GM18868 (cell line): Measurements from ENCODE around the gene ANAPC10.

Source experiments
- ATAC-seq: cut with Tn5 transposase; IDR thresholded peaks from one replicate; pipeline ENCODE4 v1.9.1; 2021; ENCODE audit warnings: mild to moderate bottlenecking, moderate library complexity; ENCODE audit not compliant: unreplicated experiment

ANAPC10 gene

GRCh38 chr4:145075742-145076468 is 22.1 kb downstream of the ANAPC10 start:
- peak; percentile 64 for ATAC-seq

- ATAC-seq = no peak
These were observed 26.4 kb downstream of the ANAPC10 start for GRCh38 chr4:145071560-145071959.

- no peak for ATAC-seq
These were observed 28.6 kb downstream of the ANAPC10 start for GRCh38 chr4:145069361-145069760.

- no peak for ATAC-seq
These were observed 31.9 kb downstream of the ANAPC10 start for GRCh38 chr4:145066063-145066501.

GRCh38 chr4:145061318-145061920 is 36.6 kb downstream of the ANAPC10 start:
- peak; percentile 69 for ATAC-seq

- no peak for ATAC-seq
These were observed 39.7 kb downstream of the ANAPC10 start for GRCh38 chr4:145058256-145058655.

GRCh38 chr4:145056325-145057130 is 41.5 kb downstream of the ANAPC10 start:
- ATAC-seq = no peak

GRCh38 chr4:145055533-145056257 is 42.3 kb downstream of the ANAPC10 start:
- no peak for ATAC-seq

- ATAC-seq = no peak
These were observed 48.8 kb downstream of the ANAPC10 start for GRCh38 chr4:145049241-145049640.

- no peak for ATAC-seq
These were observed 49.2 kb downstream of the ANAPC10 start for GRCh38 chr4:145048817-145049216.

- peak; percentile 86 for ATAC-seq
These were observed 50.8 kb downstream of the ANAPC10 start for GRCh38 chr4:145047151-145047550.

GRCh38 chr4:145045180-145045579 is 52.8 kb downstream of the ANAPC10 start:
- peak; percentile 47 for ATAC-seq

- ATAC-seq = no peak
These were observed 53.7 kb downstream of the ANAPC10 start for GRCh38 chr4:145044341-145044740.

- ATAC-seq = no peak
These were observed 54.7 kb downstream of the ANAPC10 start for GRCh38 chr4:145043306-145043705.

- no peak for ATAC-seq
These were observed 55.3 kb downstream of the ANAPC10 start for GRCh38 chr4:145042601-145043285.

GRCh38 chr4:145041378-145041777 is 56.6 kb downstream of the ANAPC10 start:
- ATAC-seq = peak; percentile 96

GRCh38 chr4:145035494-145036136 is 62.4 kb downstream of the ANAPC10 start:
- no peak for ATAC-seq

GRCh38 chr4:145034727-145035211 is 63.2 kb downstream of the ANAPC10 start:
- ATAC-seq = no peak

GRCh38 chr4:145019346-145019745 is 78.7 kb downstream of the ANAPC10 start:
- ATAC-seq = peak; percentile 52

- ATAC-seq = no peak
These were observed 83.6 kb downstream of the ANAPC10 start for GRCh38 chr4:145014365-145014764.
